NK-92 (cell line): Measurements from ENCODE around the gene C2orf42.
"Not testable (repeated sequence)": the region's sequence is repeated elsewhere in the genome, so short reads cannot be mapped to it uniquely, and the experiment has no call there.

Experiments used
- DNase-seq: peaks from one replicate; lab custom pipeline; 2025; ENCODE audit not compliant: unreplicated experiment; lab: John Stamatoyannopoulos, UW

The C2orf42 gene

GRCh38 chr2:70190418-70191243 is at the start of gene C2orf42:
C2orf42 (minus strand) TSS chr2:70191019; CDS start chr2:70181985, 9,034 bp downstream.
- DNase-seq, result peak; percentile 53

GRCh38 chr2:70240599-70240998 is 49.8 kb upstream of the C2orf42 start:
- DNase-seq, result no peak

GRCh38 chr2:70233926-70234325 is 43.1 kb upstream of the C2orf42 start:
- no peak for DNase-seq

GRCh38 chr2:70226781-70227180 is 36.0 kb upstream of the C2orf42 start:
- no peak for DNase-seq

GRCh38 chr2:70223305-70223704 is 32.5 kb upstream of the C2orf42 start:
- not testable (repeated sequence) for DNase-seq

- DNase-seq, result no peak
These were observed 24.2 kb upstream of the C2orf42 start for GRCh38 chr2:70214953-70215549.

GRCh38 chr2:70214365-70214764 is 23.5 kb upstream of the C2orf42 start:
- DNase-seq, result no peak

GRCh38 chr2:70212298-70212932 is 21.6 kb upstream of the C2orf42 start:
- no peak for DNase-seq

- no peak for DNase-seq
These were observed 20.8 kb upstream of the C2orf42 start for GRCh38 chr2:70211595-70211994.

GRCh38 chr2:70204452-70204851 is 13.6 kb upstream of the C2orf42 start:
- DNase-seq, result no peak

- DNase-seq, result no peak
These were observed 12.3 kb upstream of the C2orf42 start for GRCh38 chr2:70203086-70203485.

GRCh38 chr2:70202236-70202806 is 11.5 kb upstream of the C2orf42 start:
- no peak for DNase-seq

GRCh38 chr2:70201831-70202230 is 11.0 kb upstream of the C2orf42 start:
- no peak for DNase-seq

- DNase-seq, result no peak
These were observed 10.5 kb upstream of the C2orf42 start for GRCh38 chr2:70201225-70201768.

- no peak for DNase-seq
These were observed 8.6 kb upstream of the C2orf42 start for GRCh38 chr2:70199320-70199864.

- DNase-seq, result no peak
These were observed 1.7 kb upstream of the C2orf42 start for GRCh38 chr2:70192516-70192915.

- no peak for DNase-seq
These were observed 471 bp upstream of the C2orf42 start for GRCh38 chr2:70191244-70191735.

GRCh38 chr2:70188460-70188859 is 2.4 kb downstream of the C2orf42 start:
- no peak for DNase-seq

- DNase-seq, result not testable (repeated sequence)
These were observed 3.6 kb downstream of the C2orf42 start for GRCh38 chr2:70187170-70187569.

GRCh38 chr2:70182689-70183088 is 8.1 kb downstream of the C2orf42 start:
- no peak for DNase-seq
